KOPT-K1 (cell line): ENCODE results near the gene GAK.

Experiments used
- H3K27ac ChIP-seq: fragments of 200-600 bp; sonication (generic); 2 replicates; pipeline ENCODE4 v1.5.1; 2016; ENCODE audit warnings: antibody characterized with exemption, mild to moderate bottlenecking, low read depth, low read length; ENCODE audit not compliant: poor library complexity, severe bottlenecking
- H3K36me3 ChIP-seq: fragments of 200-600 bp; sonication (generic); 2 replicates; pipeline ENCODE4 v1.5.1; 2017; ENCODE audit warnings: antibody characterized with exemption, mild to moderate bottlenecking, low read length, moderate library complexity; ENCODE audit not compliant: insufficient read depth
- H3K9me3 ChIP-seq: fragments of 200-600 bp; sonication (generic); 2 replicates; pipeline ENCODE4 v1.5.1; 2017; ENCODE audit warnings: antibody characterized with exemption, low read length, mild to moderate bottlenecking; ENCODE audit not compliant: insufficient read depth, poor library complexity, severe bottlenecking

GAK gene

DNA sequence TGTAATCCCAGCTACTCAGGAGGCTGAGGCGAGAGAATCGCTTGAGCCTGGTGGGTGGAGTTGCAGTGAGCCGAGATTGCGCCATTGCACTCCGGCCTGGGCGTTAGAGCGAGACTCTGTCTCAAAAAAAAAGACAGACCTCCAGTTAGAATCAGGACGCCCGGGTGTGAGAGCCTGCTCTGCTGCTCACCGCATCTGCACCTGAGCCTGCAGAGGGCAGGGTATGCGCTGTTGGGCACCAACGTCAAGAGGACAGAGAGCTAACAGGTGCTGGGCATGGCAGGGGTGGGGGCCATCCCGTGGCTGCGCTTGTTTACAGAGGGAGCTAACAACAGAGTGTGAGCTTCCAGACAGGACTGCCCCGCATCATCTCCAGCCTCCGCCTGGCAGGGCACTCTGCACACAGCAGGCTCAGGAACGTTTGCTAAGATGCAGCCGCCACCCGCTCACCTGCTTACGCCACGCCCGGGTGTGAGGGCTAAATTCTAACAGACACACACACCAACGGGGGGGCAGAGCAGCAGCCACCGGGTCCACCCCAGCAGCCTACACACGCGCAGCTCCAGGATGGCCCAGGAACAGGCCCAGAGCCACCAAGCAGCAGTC is 56.2 kb downstream of the GAK start:
- H3K27ac ChIP-seq: no peak overlapping the region
- H3K9me3 ChIP-seq: no peaks in the 10 kb centered on the region
- H3K36me3 ChIP-seq: peaks cover 85% of the 10 kb centered on the region

DNA sequence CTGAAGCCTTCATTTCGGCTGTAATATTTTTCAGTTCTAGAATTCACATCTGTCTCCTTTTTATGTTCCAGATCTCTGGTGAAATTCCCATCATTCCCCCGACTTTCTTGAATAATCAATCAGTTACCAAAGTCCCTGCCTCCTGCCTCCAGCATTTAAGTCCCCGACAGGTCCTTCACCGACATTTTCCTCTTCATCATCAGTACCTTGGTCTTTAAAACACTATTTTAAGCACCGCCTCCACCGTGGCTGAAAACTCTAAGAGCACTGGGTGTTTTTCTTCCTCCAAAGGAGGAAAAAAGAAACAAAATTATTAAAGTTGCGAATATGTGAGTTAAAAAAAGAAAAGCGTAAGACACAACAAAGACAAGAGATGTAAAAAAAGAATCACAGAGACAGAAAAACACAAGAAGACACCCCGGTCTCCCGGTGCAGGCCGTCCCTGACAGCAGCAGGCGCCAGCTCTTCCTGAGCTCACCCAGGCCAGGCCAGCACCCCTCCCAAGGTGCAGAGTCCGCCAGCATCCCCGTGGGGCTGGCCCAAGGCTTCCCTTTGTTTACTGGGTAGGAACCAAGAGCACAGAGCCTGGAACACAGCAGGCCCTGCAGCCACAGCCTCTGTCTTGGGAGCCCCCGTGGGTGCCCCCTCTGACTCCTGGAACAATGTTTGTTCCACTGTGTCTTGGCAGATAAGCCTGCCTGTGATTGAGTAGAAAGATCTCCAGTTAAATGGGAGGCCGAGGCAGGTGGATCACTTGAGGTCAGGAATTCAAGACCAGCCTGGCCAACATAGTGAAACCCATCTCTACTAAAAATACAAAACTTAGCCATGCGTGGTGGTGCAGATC is 56.9 kb downstream of the GAK start:
- Histone ChIP-seq H3K36me3 (peaks cover 86% of the 10 kb centered on the region), H3K9me3 (no peaks in the 10 kb centered on the region), H3K27ac (no peak overlapping the region)

DNA sequence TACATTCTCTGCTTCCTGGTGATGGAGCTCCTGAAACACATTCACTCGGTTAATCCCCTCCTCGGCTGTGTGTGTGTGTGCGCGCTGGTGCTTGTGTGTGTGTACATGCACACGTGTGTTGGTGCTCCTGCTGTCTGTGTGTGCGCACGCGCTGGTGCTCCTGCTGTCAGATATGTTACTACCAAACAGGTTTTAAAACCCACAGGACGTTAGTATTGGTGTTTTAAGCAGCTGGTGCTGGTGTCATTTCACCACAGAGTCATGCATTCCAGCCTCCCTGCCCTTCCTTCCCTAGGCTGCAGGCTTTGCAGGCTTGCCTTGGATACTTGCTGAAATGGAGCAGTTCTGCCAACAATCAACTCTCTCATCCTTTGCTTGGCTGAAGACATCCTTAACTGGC is 58.1 kb downstream of the GAK start:
- Histone ChIP-seq H3K36me3 (peaks cover 97% of the 10 kb centered on the region), H3K27ac (no peak overlapping the region), H3K9me3 (no peaks in the 10 kb centered on the region)

DNA sequence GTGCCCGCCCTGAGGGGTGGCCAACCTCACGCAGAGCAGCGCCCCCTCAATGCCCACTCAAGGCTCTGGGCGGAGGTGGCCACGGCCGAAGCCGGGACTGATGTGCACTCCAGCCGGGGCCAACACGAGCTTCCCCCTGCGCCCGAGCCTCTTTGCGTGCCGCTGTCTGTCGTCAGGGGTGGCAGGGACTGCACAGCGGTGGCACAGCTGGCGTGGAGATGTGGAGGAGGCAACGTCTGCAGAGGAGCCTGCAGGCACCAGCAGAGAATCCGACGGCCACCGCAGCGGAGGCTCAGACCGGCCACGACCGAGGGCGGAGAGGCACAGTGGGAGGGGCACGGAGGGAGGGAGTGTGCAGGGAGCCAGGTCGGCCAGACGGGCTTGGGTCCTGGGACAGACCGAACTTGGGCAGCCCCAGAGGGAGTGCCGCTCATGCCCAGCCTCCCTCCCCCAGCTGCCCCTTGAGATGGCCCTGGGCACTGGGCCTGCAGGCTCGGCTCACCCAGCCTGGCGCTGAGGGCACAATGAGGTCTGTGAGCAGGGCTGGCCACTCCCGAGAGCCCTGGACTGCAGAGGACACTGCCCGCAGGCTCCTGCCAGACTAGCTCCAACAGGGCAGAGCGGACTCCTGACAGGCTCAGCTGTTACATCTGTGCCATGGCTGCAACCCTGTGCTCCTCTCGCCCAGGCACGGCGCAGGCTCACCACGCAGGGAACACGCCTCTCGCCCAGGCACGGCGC is 59.7 kb downstream of the GAK start:
- H3K36me3 ChIP-seq: peaks cover 98% of the 10 kb centered on the region
- no peak overlapping the region for H3K27ac ChIP-seq
- H3K9me3 ChIP-seq: no peaks in the 10 kb centered on the region

DNA sequence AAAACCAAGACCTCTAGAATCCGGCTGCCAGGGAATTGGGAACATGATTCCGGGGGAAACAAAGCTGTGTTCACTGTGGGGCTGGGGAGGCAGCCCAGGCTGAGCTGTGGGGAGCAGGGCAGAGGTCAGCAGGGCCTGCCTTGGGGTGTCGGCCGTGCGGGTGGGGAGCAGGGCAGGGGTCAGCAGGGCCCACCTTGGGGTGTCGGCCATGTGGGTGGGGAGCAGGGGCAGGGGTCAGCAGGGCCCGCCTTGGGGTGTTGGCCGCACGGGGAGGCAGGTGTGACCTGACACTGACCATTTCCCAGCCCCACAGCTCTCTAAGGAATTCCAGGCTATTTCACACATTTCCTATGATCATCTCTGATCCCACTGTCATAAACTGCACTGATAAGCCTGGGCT is 60.6 kb downstream of the GAK start:
- Histone ChIP-seq H3K36me3 (peaks cover 98% of the 10 kb centered on the region), H3K27ac (no peak overlapping the region), H3K9me3 (no peaks in the 10 kb centered on the region)

DNA sequence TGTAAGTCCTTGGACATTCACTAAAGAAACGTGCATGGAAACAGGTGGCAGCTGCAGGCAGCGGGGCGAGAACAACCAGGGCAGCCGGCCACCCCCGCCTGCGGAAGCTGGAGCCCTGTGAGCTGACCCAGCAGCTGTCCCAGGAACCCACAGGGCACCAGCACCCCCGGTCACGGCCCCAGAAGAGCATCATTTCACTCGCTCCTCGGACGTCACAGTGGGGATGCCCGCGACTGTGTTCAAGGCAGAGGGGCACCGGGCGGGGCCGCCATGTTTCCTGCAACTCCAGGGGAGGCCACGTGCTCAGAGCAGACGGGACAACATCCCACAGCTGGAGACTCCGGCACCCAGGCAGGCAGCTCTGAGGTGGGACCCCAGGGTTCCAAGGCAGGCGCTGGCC is 61.2 kb downstream of the GAK start:
- Histone ChIP-seq H3K9me3 (no peaks in the 10 kb centered on the region), H3K36me3 (peaks cover 98% of the 10 kb centered on the region), H3K27ac (no peak overlapping the region)

DNA sequence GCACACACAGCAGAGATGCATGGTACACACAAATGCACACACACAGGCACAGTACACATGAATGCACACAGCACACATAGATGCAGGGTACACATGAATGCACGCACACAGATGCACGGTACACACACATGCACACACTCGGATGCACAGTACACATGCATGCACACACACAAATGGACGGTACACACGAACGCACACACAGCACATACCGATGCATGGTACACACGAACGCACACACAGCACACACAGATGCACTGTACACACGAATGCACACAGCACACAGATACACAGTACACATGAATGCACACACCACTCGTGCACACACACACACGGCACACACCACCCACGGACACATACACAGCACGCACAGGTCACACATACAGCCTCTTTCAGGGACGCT is 62.3 kb downstream of the GAK start:
- H3K36me3 ChIP-seq: peaks cover 98% of the 10 kb centered on the region
- no peak overlapping the region for H3K27ac ChIP-seq
- H3K9me3 ChIP-seq: no peaks in the 10 kb centered on the region

DNA sequence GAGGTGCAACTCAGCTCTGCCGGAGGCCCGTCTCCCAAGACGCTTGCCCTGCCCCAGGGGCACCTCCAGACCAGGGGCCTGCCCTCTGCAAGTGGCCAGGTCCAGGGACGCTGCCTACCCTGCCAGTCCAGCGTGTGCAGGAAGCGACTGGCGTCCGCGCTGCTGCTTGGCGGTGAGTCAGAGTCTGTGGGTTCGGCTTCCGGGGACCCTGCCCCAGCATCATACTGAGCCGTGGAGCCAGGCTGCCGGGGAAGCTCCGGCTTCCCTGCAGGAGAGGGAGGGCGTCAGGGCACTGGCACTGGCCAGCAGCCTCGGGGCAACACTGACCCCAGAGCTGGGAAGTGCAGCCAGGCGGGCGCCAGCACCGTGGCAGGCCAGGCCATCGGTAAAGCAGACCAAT is 63.7 kb downstream of the GAK start:
- no peaks in the 10 kb centered on the region for H3K9me3 ChIP-seq
- peaks cover 97% of the 10 kb centered on the region for H3K36me3 ChIP-seq
- H3K27ac ChIP-seq: no peak overlapping the region

DNA sequence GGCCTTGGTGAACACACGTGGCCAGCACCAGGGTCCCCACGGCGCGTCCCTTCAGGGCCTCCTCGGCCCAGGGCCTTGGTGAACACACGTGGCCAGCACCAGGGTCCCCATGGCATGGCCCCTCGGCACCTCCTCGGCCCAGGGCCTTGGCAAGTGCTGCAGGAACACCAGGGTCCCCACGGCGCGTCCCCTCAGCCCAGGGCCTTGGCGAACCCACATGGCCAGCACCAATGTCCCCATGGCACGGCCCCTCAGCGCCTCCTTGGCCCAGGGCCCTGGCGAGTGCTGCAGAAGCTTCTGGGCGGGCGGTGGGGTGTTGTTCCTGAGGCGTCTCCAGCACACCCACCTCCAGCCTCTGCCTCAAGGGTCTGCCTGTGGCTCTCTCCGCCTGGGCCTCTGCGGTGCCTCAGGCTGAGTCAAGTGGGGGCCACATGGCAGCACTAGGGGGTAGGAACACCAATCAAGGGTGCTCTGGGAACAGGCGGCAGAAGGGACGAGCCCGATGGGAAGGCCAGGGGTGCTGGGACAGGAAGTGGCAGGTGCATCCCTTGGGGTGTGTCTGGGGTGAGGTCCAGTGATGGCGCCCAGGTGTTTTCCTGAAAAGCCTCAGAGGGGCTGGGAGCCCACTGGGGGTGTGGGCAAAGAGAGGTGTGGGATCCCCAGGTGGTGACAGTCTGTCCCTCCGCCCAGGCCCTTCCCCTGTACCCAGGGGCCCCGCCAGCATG is 64.4 kb downstream of the GAK start:
- H3K9me3 ChIP-seq: no peaks in the 10 kb centered on the region
- peaks cover 97% of the 10 kb centered on the region for H3K36me3 ChIP-seq
- H3K27ac ChIP-seq: no peak overlapping the region

DNA sequence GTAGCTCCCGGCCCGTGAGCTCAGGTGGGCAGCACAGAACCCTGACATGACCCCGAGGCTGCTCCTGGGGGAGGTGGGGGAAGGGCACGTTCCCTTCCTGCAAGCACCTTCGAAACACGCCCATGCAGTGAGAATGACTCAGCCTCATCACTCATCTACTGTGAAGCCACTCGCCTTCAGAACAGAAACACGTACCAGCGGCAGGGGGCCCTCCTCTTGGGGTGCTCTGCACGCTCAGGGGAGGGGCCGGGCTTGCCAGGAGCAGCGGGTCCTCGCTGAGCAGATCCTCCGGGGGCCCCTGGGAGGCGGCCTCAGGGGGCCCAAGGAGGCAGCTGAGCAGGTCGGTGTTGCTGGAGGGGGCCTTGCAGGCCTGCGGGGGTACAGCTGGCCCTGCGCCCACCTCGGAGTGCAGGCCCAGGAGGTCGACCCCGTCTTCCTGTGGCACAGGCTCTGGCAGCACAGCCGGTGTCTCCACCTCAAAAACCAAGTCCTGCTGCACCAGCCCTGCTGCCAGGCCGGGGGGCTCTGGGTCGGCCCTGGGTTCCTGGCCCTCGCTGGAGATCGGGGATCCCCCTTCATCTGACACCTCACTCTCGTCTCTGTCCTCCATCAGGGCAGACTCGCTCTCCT is 65.2 kb downstream of the GAK start:
- H3K9me3 ChIP-seq: no peaks in the 10 kb centered on the region
- H3K27ac ChIP-seq: no peak overlapping the region
- H3K36me3 ChIP-seq: peaks cover 97% of the 10 kb centered on the region

DNA sequence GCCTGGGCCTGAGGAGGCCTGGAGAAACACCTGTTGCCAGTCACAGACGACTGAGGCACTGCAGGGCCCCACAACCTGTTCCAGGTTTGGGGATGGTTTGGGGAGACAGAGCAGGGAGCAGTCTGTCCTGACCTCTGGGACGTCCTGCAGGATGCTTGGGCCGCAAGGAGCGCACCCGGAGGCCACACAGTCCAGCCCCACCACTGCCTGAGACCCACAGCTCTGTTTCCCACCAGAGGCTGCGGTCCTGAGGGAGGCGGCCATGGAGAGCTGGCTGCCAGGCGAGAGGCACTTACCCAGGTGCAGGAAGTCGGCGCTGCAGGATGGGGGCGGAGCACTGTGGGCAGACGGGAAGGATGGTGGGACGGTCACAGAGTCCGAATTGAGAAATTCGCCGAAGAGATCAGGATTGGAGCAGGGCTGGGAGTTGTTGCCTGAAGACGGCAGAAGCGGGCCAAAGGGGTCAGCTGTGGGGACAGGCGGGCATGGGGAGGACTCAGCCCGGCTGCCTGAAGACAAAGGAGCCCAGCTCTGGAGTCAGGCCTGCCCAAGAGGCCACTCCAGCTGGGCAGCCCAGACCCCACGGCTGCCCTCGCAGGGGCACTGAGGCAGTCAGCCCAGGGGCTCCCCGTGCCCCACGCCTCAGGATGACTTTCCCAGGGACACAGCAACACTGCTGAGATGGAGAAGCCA is 65.9 kb downstream of the GAK start:
- no peaks in the 10 kb centered on the region for H3K9me3 ChIP-seq
- no peak overlapping the region for H3K27ac ChIP-seq
- peaks cover 99% of the 10 kb centered on the region for H3K36me3 ChIP-seq

DNA sequence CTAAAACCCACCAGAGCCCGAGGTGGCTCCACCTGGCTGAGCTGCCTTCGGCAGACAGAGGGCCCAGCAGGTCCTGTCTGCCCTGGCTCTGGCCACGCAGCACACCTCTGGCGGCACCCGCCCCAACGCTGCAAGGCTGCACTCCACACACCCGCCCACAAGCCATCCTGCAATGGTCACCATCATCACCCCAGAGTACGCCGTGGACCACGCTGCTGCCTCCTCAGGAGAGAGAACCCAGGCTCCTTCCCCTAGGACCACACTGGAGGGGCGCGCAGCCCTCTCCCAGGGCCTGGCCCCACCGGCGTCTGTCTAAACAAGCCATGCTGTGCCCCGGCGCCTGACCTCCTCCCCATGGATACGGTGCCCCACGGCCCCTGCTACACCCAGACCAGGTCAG is 66.5 kb downstream of the GAK start:
- peaks cover 99% of the 10 kb centered on the region for H3K36me3 ChIP-seq
- no peaks in the 10 kb centered on the region for H3K9me3 ChIP-seq
- H3K27ac ChIP-seq: no peak overlapping the region

DNA sequence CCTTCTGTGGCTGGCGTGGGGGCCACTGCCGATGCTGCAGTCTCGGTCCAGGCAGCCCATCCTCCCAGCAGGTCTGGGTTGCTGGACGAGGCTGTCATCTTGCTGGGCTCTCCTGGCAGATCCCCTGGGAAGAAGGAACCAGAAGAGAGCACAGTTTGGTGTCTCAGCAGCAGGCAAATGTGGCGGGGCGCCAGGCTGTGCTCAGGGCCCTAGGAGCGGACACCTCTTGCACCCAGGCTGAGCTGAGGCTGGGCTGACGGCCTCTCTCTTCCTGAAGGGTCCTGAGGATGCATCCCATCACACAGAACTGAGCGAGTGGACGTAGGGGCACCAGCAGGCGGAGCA is 67.0 kb downstream of the GAK start:
- H3K36me3 ChIP-seq: peaks cover 99% of the 10 kb centered on the region
- no peaks in the 10 kb centered on the region for H3K9me3 ChIP-seq
- no peak overlapping the region for H3K27ac ChIP-seq

DNA sequence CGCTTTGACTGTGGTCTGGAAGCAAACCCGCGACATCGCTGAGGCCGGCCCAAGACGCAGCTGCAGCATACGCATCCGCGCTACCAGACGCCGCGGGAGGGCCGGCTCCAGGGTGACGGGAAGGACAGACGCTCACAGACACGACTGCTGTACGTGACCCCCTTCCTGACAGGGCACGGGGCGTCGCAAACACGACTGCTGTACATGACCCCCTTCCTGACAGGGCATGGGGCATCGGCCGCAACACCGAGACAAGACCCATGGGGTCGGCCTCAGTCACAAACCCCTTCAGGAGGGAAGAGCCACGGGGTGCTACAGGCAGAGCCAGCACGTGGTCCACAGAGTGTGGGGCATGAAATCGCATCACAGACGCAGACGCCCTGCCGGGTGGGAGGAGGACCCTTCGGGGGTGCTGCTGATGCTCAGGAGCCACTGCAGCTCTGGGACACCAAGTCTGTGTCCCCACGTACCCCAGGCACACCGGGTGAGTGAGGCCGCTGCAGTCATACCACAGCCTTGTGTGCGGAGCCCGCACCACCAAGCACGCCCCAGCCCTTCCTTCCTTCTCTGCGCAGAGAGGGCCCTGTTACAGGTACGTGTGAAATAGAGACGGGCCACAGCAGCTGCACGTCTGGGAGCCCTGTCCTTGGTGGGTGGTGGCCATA is 67.5 kb downstream of the GAK start:
- Histone ChIP-seq H3K9me3 (no peaks in the 10 kb centered on the region), H3K36me3 (peaks cover 99% of the 10 kb centered on the region), H3K27ac (no peak overlapping the region)
